Epidermal melanocyte (primary cell): Measurements from ENCODE around the gene ZCCHC7.

ENCODE experiments used
- DNase-seq: peaks from one replicate; pipeline ENCODE4 v3.0.0; 2011; ENCODE audit warnings: low spot score; ENCODE audit not compliant: insufficient read length

Gene ZCCHC7

DNA sequence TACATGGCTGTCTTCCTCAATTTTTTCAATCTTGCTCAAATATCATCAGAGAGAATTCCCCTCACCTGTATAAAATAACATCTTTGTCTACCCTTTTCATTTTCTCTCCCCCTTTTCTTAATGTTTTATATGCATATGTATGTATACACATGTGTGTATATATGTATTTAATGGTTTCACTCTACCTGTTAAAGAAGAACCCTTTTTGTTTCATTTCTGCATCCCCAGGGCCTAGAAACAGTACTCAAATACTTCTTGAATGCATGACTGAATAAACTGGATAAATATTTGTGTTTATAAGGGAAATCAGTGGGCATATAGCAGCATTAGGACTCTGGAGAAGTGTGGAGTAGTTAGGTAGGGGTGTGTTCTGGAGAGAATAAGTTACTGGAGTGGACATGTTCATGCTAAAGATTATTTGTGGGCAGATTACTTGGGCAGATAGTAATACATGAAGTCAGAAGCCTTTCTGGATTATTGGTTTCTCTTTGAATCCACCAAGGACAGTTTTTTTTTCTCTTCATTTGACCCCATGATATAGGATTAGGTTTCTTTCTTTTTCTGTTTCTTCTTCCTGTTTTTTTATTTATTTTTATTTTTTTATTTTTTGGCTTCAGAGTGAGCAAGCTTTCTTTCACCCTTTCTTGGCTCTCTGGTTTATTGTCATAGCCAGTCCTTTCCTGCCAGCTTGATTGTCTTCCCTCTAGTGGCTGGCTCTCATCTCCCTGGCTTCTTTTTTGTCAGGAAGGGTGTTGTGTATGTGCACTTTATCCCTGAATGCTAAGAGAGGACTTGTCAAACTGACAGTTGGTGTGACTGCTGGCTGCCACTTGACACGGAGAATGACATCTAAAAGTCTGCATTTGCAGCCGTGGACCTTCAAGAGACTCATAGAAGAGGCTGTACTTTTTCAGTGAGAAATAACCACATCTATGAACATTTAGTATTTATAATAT is 89.3 kb downstream of the ZCCHC7 start:
- no peak for DNase-seq

GRCh38 chr9:37210737-37211523 is 90.6 kb downstream of the ZCCHC7 start:
- no peak for DNase-seq

DNA sequence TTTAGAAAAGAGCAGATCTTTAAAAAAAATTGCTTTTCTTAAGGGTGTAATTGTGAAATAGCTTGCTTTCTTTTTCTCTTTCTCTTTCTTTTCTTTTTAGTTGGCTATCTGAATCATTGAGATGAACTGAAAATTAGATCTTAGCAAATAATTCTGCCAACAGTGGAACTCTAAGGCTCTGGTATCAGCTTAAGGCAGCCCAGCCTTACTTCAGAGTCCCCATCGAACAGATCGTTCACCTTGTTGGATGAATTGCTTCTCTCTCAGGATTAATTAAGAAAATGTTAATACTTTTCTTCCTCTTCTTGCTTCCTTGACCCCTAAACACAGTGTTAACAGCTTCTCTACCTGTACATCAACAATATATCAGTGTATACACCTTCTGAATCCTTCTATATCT is 92.1 kb downstream of the ZCCHC7 start:
- no peak for DNase-seq

DNA sequence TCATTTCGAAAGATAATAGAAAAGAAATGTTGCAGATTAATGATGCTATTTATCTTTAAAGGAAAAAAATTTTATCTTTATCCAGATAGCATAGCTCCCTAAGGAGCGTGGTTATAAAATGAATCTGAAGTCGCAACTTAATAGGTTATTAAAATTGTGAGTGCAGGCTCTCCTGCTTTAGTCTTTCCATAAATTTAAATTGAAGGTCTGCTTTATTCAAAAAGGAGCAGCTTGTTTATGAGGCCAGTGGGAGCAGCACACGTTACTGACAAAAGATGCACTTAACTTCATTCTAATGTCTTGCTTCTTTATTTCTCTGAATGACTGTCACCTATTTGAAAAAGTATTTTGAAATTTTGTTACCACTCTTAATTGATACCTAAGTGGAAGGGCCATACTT is 95.0 kb downstream of the ZCCHC7 start:
- DNase-seq, result no peak

DNA sequence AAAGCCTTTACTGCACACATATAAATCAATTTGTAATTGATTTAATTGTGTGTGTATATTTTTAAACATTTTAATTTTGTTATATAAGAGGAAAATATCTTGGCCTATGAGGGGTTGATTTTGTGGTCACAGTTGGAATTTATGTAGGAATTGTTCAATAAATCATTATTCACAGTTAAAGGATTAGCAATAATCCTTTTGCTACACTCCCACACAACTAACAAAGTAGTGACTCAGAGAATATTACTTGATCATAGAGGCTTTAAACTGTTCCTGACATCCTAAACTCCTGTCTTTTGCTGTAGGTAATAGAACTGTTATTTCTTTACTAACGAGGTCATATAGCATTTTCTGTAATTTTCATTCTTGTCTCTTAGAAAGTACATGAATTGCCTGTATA is 95.5 kb downstream of the ZCCHC7 start:
- no peak for DNase-seq

DNA sequence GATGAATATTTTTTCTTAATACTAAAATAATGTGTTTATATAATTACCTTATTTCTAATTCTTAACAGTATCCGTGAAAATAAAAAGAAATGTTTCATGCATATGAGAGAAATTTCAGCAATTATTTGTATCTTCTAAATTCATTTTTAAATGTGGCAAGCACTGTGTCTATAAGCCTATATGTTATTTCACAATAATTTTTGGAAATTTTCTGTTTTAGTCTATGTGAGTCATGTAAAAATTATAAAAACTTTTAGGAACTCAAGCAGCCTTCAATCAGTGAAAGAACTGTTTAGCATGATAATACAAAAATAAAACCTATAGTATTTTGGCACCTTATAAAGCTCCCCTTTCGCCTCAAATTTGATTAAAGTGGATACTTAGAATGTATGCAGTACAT is 96.8 kb downstream of the ZCCHC7 start:
- DNase-seq, result no peak

DNA sequence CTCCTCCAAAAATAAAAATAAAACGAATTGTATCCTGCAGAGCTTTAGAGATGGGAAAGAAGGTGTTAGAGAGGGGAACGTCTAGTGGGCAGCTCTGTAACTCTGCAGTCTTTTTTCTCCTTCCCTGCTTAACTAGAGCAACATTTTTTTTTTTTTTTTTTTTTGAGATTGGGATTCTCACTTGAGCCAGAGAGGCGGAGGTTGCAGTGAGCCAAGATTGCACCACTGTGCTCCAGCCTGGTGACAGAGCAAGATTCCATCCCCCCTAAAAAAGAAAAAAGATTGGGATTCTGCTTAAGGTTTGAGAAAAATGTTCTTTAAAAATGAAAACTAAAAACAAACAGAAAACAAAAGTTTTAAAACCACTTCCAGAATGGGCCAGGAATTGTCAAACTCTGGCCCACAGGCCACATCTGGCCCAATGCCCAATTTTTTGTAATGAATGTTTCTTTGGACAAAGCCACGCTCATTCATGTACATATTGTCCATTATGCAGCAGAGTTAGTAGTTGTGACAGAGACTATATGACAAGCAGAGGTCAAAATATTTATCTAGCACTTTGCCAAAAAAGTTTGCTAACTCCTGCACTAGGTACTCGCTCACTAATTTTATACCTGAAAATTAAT is 98.5 kb downstream of the ZCCHC7 start:
- DNase-seq, result no peak

DNA sequence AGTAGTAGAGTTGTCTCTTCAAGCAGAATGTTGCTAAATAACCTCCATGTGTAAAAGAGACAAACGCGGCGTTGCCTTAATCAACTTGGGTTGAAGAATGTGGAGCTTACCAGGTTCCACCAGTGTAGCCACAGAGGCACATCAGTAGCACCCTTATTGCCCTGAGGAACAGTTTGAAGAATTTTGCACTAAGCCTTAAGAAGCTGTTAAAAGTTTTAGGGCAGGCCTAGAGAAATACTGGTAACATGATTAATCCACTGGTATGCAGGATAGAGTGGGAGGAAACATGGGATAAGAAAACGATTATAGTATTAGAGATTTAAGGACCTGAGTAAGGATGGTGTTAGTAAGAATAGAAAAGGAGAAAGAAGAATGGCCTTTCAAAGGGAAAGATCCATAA is 100.6 kb downstream of the ZCCHC7 start:
- DNase-seq, result no peak

GRCh38 chr9:37221489-37222106 is 101.2 kb downstream of the ZCCHC7 start:
- no peak for DNase-seq

- DNase-seq, result no peak
These were observed 109.1 kb downstream of the ZCCHC7 start for GRCh38 chr9:37229455-37229854.

DNA sequence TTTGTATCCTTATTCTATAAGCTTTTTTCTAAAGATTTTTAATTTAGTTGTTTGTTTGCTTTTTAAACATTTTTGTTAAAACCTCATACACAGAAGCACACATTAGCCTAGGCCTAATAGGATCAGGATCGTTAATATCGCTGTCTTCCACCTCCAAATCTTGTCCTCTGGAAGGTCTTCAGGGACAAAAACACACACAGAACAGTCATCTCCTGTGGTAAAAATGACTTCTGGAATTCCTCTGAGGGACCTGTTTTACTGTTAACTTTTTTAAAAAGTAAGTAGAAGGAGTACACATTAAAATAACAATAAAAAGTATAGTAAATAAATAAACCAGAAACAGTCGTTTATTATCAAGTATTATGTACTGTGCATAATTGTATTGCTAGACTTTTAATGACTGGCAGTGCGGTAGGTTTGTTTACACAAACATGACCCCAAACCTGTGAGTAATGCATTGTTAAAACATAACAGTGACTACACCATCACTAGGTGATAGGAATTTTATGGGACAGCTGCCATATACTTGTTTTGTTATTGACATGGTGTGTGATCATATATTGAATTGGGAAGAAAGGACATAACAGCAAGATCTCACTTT is 109.6 kb downstream of the ZCCHC7 start:
- DNase-seq, result no peak

DNA sequence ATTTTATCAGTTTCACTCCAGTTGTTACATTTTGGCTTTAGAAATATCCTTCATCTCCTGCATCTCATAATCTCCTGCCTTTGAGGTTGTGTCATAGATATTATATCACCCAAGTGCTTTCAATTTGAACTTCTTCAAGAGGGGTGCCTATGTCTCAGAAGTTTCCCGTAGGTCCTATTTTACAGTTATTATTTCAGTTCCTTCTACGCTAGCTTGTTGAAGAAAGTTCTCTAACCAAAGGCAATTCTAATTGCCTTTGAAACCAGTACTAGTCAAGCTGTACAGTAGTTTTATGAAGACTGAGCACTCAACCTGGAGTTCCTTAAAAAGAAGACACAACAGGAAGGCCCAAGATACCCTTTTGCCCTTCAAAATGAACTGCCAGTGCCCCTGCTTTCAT is 116.4 kb downstream of the ZCCHC7 start:
- no peak for DNase-seq

DNA sequence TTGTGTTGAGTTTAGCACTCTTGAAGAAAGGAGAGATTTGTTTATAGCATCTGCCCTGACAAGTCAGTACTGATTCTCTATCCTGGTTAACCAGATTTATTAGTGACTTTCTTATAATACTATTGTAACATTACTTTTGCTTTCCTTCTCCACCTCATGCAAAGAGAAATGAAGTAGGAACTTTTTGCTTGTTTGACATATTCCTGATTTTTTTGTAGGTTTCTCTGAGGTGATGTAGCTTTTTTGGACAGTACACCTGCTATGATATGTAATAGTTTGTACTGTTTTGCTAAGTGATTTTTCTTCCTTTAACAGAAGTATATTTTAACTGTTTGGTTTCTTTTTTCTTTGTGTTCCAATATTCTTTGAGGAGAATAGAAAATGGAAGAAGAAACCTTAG is 117.7 kb downstream of the ZCCHC7 start:
- DNase-seq, result no peak

- DNase-seq, result no peak
These were observed 119.0 kb downstream of the ZCCHC7 start for GRCh38 chr9:37239224-37239859.

DNA sequence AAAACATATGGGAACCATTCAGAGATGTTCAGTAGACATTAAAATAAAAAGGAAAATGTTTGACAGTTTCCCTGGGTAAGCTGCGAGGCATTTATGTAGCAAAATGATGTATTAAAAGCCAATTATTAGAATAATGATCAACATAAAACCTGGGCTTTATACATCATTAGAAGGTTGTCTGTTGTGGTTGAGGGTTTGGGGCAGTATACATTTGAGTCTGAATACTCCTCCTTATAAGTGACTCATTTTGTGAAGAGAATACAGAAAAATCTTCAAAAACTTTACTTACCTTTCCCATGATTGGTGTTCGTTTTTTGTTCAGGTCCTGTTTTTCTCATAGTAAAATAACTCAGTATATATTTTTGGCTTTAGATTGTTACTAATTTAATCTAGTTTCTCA is 119.5 kb downstream of the ZCCHC7 start:
- DNase-seq, result no peak

DNA sequence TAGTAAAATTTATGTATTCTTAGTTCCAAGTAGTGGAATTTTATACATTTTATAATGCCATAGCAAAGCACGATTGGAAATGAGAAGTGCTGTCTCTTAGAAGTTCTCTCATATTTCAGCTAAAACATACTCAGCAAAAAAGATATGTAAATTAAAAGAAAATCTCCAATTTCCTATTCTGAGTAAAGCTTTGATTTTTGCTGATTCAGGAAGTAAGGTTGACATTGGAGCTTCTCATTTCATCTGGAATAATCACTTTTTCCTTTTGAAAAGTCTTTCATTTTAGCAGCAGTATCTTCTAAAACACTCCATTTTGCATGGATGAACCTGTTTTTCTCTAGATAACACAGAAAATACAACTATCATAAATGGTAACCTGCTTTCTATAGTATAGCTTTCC is 121.0 kb downstream of the ZCCHC7 start:
- no peak for DNase-seq

DNA sequence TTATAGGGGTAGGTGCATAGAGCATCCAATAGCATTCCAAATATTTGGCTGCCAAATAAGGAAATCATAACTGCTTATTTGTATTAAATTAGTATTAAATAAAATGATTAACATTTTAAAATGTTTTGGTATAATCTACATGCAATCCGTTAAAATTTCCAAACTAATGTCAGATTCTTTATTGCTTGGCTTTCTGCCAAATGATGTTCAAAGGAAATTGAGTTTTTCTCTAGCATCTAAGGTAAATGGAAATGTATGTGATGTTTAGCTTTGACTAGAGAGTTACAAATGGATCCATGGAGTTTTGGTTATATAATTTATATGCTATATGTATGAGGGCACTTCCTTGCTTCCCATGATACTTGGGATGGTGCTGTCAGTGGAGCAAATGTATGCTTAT is 121.7 kb downstream of the ZCCHC7 start:
- no peak for DNase-seq

GRCh38 chr9:37243588-37244345 is 123.4 kb downstream of the ZCCHC7 start:
- DNase-seq, result no peak

DNA sequence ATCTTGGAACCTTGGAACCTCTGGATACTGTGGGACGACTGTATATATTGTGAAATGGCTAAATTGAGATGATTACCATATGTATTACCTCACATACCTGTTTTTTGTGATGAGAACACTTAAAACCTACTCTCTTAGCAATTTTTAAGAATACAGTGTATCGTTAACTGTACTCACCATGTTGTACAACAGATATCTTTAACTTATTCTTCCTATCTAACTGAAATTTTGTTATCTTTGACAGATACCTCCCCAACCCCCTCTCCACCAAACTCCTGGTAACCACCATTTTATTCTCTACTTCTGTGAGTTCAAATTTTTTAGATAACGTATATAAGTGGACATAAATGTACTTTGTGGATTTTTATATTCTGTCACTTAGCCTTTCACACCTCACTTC is 126.5 kb downstream of the ZCCHC7 start:
- no peak for DNase-seq

GRCh38 chr9:37248651-37249163 is 128.3 kb downstream of the ZCCHC7 start:
- no peak for DNase-seq
